GM19193 (cell line): Measurements from ENCODE around the gene ZBTB25.

ENCODE experiments used
- POLR2A ChIP-seq: IDR thresholded peaks from 4 replicates; pipeline ENCODE4 v1.6.1; 2011; ENCODE audit not compliant: insufficient read depth, insufficient read length; ENCODE audit errors: extremely low read depth

The ZBTB25 gene, protein sequence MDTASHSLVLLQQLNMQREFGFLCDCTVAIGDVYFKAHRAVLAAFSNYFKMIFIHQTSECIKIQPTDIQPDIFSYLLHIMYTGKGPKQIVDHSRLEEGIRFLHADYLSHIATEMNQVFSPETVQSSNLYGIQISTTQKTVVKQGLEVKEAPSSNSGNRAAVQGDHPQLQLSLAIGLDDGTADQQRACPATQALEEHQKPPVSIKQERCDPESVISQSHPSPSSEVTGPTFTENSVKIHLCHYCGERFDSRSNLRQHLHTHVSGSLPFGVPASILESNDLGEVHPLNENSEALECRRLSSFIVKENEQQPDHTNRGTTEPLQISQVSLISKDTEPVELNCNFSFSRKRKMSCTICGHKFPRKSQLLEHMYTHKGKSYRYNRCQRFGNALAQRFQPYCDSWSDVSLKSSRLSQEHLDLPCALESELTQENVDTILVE

DNA sequence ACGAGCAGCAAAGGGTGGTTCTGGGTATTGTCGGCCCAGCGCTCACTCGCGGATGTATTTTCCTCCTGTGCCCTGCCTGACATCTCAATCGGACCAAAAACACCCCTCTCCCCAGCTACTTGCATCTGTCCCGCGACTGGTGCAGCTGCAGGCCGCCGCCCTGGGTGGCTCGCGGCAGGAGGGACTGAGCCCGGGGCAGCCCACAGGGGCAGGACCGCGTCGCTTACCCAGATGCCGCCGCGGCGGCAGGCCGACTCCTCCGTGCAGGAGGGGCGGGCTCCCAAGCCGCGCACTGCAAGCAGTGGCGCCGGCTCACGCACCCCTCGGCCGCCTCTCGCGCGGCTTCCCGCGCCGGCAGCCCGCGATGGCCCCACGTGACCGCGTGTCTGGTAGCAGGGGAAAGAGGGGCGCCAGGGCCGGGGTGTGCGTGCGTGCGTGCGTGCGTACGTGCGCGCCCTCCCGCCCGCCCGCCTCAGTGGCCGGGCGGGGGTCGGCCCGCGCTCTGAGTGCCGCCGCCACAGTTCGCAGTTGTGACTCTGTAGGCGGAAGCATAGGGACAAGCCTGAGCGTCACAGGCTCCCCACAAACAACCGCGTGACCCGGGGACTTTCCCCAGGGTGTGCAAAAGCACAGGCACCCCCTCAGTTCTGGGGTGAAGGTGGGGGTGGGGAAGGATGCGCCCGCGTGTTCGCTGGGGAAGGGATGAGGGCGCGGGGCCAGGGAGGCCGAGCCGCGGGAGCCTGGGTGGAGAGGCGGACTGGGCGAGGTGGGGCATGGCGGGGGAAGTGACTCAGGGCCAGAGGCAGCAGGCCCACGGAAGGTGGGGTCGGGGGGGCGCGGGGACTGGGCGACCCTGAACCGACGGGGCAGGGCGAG is at the start of gene ZBTB25:
ZBTB25 (minus strand) TSS at position 405 of the 876 bp plus-strand sequence. CDS start 13,305 bp downstream, outside the sequence.
- peak; percentile 80 for TF ChIP-seq POLR2A

DNA sequence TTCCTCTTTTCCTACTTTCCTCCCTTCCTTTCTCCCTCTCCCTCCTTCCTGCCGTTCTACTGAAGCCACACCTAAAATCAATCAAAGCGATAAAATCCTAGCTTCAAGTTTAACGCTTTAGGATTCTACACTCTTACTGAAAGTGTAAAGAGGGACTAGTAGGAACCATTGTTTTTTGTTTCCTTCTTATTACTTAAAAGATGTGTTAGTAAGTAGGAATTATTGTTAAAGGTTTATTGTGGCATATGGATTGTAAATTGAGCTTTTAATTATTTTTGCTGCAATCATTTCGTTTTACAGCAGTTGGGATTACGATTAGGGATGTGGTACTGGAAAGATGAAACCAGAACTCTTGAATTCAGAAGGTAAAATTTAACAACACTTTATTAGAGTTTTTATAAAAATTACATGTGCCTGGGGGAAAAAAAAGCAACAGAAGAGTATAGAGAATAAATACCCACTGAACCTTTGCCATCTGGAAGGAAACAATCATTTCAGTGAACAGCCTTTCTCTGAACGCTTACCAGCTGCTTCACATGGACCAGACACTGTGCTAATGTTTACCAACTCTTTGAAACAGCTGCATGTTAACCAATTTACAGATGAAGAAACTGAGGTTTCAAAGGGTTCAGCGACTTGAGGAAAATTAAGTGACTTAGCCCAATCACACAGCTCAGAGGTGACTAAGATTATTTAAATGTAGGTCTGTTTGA is 47.1 kb upstream of the ZBTB25 start:
- TF ChIP-seq POLR2A = no peak

- no peak for TF ChIP-seq POLR2A
Measured at GRCh38 chr14:64549791-64550620, 46.4 kb upstream of the ZBTB25 start, which contains the start of gene PPP1R36. Gene PPP1R36 (plus strand): TSS chr14:64549961. CDS start chr14:64549998, 37 bp downstream.

DNA sequence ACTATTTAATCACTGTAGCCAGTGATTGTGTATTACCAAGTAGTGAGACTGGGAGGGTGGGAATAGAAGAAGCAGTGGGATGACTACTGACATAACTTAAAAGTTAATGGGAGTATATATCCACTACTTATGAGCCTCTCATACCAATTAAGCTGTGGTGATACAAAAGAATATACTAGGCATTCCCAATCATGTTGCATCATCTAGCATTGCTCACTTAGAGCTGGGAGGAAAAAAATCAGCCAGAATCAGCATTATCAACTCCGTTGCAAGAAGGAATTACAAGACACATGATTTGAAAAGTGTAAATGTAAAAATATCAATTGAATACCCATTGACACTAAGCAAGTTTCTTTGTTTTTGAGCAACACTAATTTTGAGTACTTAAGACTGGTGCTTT is 45.4 kb upstream of the ZBTB25 start:
- no peak for TF ChIP-seq POLR2A

DNA sequence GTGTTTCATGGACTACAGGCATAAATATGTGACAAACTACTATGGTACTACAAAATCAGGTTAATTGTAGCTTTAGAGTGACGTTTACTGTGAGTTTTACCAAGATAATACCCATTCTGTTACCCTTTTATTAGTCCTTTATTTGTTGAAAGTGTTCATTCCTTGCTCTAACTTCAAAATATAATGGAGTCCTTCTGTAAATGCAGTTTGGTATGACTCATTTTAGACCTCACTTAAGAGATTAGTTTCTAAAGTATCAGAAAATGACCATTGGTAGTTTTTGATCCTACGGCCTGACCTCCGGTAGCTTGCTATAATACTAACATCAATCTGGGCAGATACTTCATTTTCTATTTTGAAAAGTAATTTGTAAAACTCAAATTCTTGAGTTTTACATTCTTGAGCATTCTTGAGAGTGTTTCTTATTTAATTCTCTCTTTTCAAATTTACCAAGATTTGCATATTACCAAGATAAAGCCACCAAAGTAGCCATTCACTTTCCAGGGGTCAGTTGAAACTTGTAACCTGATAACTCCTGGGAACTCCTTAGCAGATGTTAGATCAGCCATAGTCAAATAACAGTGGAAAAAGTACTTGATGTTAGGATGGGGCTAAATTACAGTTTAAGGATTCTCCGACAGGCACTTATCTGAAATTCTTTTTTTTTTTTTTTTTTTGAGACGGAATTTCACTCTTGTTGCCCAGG is 41.1 kb upstream of the ZBTB25 start:
- TF ChIP-seq POLR2A = no peak

GRCh38 chr14:64542836-64543201 is 39.2 kb upstream of the ZBTB25 start:
- TF ChIP-seq POLR2A = no peak

DNA sequence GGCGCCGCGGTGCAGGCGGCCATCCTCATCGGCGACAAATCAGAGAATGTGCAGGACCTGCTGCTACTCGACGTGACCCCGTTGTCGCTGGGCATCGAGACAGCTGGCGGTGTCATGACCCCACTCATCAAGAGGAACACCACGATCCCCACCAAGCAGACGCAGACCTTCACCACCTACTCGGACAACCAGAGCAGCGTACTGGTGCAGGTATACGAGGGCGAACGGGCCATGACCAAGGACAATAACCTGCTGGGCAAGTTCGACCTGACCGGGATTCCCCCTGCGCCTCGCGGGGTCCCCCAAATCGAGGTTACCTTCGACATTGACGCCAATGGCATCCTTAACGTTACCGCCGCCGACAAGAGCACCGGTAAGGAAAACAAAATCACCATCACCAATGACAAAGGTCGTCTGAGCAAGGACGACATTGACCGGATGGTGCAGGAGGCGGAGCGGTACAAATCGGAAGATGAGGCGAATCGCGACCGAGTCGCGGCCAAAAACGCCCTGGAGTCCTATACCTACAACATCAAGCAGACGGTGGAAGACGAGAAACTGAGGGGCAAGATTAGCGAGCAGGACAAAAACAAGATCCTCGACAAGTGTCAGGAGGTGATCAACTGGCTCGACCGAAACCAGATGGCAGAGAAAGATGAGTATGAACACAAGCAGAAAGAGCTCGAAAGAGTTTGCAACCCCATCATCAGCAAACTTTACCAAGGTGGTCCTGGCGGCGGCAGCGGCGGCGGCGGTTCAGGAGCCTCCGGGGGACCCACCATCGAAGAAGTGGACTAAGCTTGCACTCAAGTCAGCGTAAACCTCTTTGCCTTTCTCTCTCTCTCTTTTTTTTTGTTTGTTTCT is 38.6 kb upstream of the ZBTB25 start:
- TF ChIP-seq POLR2A = no peak

DNA sequence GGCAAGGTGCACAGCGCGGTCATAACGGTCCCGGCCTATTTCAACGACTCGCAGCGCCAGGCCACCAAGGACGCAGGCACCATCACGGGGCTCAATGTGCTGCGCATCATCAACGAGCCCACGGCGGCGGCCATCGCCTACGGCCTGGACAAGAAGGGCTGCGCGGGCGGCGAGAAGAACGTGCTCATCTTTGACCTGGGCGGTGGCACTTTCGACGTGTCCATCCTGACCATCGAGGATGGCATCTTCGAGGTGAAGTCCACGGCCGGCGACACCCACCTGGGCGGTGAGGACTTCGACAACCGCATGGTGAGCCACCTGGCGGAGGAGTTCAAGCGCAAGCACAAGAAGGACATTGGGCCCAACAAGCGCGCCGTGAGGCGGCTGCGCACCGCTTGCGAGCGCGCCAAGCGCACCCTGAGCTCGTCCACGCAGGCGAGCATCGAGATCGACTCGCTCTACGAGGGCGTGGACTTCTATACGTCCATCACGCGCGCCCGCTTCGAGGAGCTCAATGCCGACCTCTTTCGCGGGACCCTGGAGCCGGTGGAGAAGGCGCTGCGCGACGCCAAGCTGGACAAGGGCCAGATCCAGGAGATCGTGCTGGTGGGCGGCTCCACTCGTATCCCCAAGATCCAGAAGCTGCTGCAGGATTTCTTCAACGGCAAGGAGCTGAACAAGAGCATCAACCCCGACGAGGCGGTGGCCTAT is 37.8 kb upstream of the ZBTB25 start:
- TF ChIP-seq POLR2A = no peak

- peak; percentile 73 for TF ChIP-seq POLR2A
Measured at GRCh38 chr14:64540208-64541202, 36.9 kb upstream of the ZBTB25 start, which contains the start of gene HSPA2. Gene HSPA2 (plus strand): TSS chr14:64540741. CDS start chr14:64540850, 109 bp downstream.

- no peak for TF ChIP-seq POLR2A
Measured at GRCh38 chr14:64536488-64537245, 33.0 kb upstream of the ZBTB25 start.
